NB4 (cell line): ENCODE measurements around the gene FAM168B.

Source experiments
- DNase-seq: peaks from one replicate; pipeline ENCODE4 v3.0.0; 2010; ENCODE audit warnings: low read depth
- H3K4me3 ChIP-seq: one replicate; pipeline ENCODE4 v1.5.1; 2011; ENCODE audit warnings: mild to moderate bottlenecking, low read depth, low read length, moderate library complexity
- MAX ChIP-seq: IDR thresholded peaks from 2 replicates; pipeline ENCODE4 v1.6.1; 2011; ENCODE audit warnings: low read depth, low read length
- MYC ChIP-seq: IDR thresholded peaks from 2 replicates; pipeline ENCODE4 v1.6.1; 2011; ENCODE audit warnings: low read depth, low read length
- POLR2A ChIP-seq: IDR thresholded peaks from 2 replicates; pipeline ENCODE4 v1.6.1; 2011; ENCODE audit warnings: mild to moderate bottlenecking; ENCODE audit not compliant: insufficient read length; ENCODE audit errors: extremely low read depth
- TF ChIP-seq, protein P1 (sequence below): IDR thresholded peaks from one replicate; pipeline ENCODE4 v1.5.1; 2012; ENCODE audit warnings: low read depth, low read length

The FAM168B gene

GRCh38 chr2:131049150-131049718 is 44.0 kb downstream of the FAM168B start:
- DNase-seq = no peak
- TF ChIP-seq, protein P1, sequence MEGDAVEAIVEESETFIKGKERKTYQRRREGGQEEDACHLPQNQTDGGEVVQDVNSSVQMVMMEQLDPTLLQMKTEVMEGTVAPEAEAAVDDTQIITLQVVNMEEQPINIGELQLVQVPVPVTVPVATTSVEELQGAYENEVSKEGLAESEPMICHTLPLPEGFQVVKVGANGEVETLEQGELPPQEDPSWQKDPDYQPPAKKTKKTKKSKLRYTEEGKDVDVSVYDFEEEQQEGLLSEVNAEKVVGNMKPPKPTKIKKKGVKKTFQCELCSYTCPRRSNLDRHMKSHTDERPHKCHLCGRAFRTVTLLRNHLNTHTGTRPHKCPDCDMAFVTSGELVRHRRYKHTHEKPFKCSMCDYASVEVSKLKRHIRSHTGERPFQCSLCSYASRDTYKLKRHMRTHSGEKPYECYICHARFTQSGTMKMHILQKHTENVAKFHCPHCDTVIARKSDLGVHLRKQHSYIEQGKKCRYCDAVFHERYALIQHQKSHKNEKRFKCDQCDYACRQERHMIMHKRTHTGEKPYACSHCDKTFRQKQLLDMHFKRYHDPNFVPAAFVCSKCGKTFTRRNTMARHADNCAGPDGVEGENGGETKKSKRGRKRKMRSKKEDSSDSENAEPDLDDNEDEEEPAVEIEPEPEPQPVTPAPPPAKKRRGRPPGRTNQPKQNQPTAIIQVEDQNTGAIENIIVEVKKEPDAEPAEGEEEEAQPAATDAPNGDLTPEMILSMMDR = no peak
- no peak for TF ChIP-seq MAX
- TF ChIP-seq POLR2A = no peak
- TF ChIP-seq MYC = no peak
- H3K4me3 ChIP-seq = no peak overlapping the region

DNA sequence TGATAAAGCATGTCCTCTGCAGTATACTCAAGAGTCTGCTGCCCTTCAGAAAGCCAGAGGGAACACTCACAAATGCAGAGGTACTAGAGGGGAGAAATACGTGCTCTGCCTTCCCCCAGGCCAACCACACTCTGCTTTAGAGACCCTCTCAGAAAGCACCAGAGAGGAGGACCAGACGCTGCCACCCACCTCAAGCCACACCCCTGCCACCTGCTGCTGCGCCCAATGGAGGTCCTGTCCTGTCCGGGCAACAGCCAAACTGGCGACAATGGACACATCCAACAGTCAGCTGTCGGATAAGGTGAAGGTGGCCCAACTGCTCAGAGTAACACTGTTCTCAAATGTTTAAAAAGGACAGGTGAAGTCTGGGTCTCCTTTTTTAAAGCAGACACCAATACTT is 44.6 kb downstream of the FAM168B start:
- no peak for TF ChIP-seq POLR2A
- TF ChIP-seq MAX = no peak
- TF ChIP-seq, protein P1 = no peak
- TF ChIP-seq MYC = no peak
- DNase-seq = no peak
- H3K4me3 ChIP-seq = no peak overlapping the region

- no peak for DNase-seq
- H3K4me3 ChIP-seq = no peak overlapping the region
- no peak for TF ChIP-seq MAX
- TF ChIP-seq POLR2A = no peak
- no peak for TF ChIP-seq MYC
- TF ChIP-seq, protein P1 = no peak
These were observed 45.2 kb downstream of the FAM168B start for GRCh38 chr2:131047920-131048560.

GRCh38 chr2:131046918-131047652 is 46.2 kb downstream of the FAM168B start:
- no peak for TF ChIP-seq MAX
- TF ChIP-seq, protein P1 = no peak
- no peak for TF ChIP-seq MYC
- no peak for TF ChIP-seq POLR2A
- no peak overlapping the region for H3K4me3 ChIP-seq
- DNase-seq = no peak

DNA sequence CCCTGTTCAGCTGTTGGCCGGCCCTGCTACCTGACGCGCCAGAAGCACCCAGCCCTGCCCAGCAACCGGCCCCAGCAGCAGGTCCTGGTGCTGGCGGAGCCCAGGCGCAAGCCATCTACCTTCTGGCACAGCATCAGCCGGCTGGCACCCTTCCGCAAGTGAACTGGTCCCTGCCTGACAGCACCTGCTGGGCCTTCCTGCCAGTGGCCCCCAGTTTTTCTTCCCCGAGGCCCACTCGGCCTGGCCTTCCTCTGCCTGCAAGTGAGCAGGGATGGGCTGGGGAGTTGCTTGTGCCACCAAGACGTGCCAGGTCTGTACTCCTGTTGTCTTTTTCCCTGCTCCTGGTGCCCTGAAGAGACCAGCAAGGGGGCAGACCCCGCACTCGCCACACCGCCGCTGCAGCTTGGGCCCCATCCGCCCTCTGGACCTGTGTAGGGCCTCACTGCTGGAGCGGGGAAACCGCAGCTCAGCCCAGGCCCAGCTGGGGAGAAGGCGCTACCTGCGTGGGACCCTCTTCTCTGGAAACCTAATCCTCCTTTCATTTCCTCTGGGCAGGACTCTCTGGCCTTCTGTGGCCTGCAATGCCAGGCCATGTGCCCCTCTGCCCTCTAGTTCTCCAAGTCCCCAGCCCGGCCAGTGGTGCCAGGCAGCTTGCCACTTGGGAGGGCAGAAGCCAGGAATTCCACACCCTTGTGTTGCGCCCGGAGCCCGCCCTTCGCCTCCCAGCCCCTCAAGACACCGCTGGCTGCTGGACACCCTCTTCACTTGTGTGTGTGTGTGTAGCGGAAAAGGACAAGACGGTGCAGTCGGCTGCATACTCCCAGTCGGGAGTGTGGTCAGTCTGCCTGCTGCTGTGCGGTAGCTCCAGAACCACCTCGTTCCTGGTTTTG is 47.0 kb downstream of the FAM168B start:
- H3K4me3 ChIP-seq = no peak overlapping the region
- no peak for DNase-seq
- no peak for TF ChIP-seq MAX
- TF ChIP-seq MYC = no peak
- TF ChIP-seq, protein P1 = no peak
- no peak for TF ChIP-seq POLR2A
